Activated naive CD4-positive, alpha-beta T cell treated with anti-CD3 and anti-CD28 coated beads, Interleukin-2, amount 50 U/mL, for 72 hours (primary cell): ENCODE results near the gene DNAJC7. TPM values are rescaled to one million over a fixed set of nuclear protein-coding genes. Genes with fewer than 3 reads are reported as not detected.
A peak's percentile ranks its signal among the peaks of the same experiment; 100 is the strongest.
"Not testable (repeated sequence)": the region's sequence is repeated elsewhere in the genome, so short reads cannot be mapped to it uniquely, and the experiment has no call there.

Experiments
- ATAC-seq, 2 donors: fragments of 150-1000 bp; cut with Tn5 transposase; 2 replicates each; pipeline ENCODE4 v1.10.0; 2021; ENCODE audit warnings: mild to moderate bottlenecking in 2 of 2, moderate library complexity in 2 of 2
- DNase-seq, 2 donors: peaks; one replicate each; pipeline ENCODE4 v3.0.0; 2021 to 2022; ENCODE audit warnings: low spot score in 2 of 2
- H3K27ac Mint-ChIP-seq, 2 donors: one replicate each; pipeline ENCODE4 v1.8.0; 2022; ENCODE audit warnings: mild to moderate bottlenecking in 2 of 2, mixed read lengths in 2 of 2
- H3K36me3 Mint-ChIP-seq, 2 donors: one replicate each; pipeline ENCODE4 v1.8.0; 2022; ENCODE audit warnings: mixed read lengths in 2 of 2
- H3K9me3 Mint-ChIP-seq, 2 donors: one replicate each; pipeline ENCODE4 v1.8.0; 2022; ENCODE audit warnings: mixed read lengths in 2 of 2
- total RNA-seq, 2 donors: library from RNA; stranded (reverse); gene quantifications; one replicate each; pipeline ENCODE4 v1.2.3, GENCODE V29; 2022

The DNAJC7 gene
- total RNA-seq, 2 donors from 2014 or later, result 109 to 122 TPM

DNA sequence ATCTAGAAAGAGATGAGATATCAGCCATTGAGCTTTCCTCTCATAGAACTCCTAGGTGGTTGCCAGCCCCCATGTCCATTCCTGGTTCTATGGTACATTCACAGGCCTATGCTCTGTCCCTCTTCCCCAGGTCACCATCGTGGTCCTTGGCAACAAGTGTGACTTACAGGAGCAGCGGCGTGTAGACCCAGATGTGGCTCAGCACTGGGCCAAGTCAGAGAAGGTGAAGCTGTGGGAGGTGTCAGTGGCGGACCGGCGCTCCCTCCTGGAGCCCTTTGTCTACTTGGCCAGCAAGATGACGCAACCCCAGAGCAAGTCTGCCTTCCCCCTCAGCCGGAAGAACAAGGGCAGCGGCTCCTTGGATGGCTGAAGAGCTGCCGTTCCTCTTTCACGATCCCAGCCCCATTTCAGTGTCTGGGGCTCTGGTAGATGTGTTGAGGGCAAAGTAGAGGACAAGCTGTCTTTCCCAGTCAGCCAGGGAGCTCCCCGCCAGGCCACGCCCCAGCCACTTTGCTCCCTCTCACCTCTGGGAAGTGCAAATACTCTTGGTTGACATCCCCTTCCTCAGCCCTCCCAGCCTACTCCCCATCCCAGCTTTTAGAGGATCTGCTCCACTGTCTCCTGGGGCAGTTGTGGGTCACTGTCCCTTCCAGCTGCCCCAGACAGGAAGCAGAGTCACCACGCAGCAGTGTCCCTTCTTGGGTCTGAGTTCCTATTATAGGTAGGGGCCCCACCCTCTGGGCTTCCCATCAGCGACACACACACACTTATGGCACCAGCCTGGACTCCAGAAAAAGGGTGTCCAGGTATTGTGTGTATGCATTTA, 6.5 kb upstream of the DNAJC7 start:
- Mint-ChIP-seq H3K27ac (peak overlapping the region in 1 of 2 donors; percentile 66), H3K36me3 (peaks cover 6 to 20% of the 10 kb centered on the region in 2 donors), H3K9me3 (peaks cover 3 to 8% of the 10 kb centered on the region in 2 donors)
- no peak for DNase-seq
- no peak for ATAC-seq

- Mint-ChIP-seq H3K9me3 (peaks cover 3 to 11% of the 10 kb centered on the region in 2 donors), H3K27ac (peak overlapping the region; percentile 90 to 96), H3K36me3 (peaks cover 18 to 45% of the 10 kb centered on the region in 2 donors)
- not testable (repeated sequence) for DNase-seq, ATAC-seq
These were observed 3.6 kb upstream of the DNAJC7 start for GRCh38 chr17:42020845-42021244.

GRCh38 chr17:42019509-42020404, 2.5 kb upstream of the DNAJC7 start, which contains the start of gene NKIRAS2:
TSS of gene NKIRAS2 (plus strand) at chr17:42020090. CDS start at chr17:42021578, 1,488 bp downstream.
- ATAC-seq (peak; percentile 81), DNase-seq (peak; percentile 91 to 96)
- H3K36me3 Mint-ChIP-seq, result peaks cover 18 to 45% of the 10 kb centered on the region in 2 donors
- peaks cover 3 to 11% of the 10 kb centered on the region in 2 donors for H3K9me3 Mint-ChIP-seq
- H3K27ac Mint-ChIP-seq, result peak within 1 kb of the TSS; percentile 96 to 98

DNA sequence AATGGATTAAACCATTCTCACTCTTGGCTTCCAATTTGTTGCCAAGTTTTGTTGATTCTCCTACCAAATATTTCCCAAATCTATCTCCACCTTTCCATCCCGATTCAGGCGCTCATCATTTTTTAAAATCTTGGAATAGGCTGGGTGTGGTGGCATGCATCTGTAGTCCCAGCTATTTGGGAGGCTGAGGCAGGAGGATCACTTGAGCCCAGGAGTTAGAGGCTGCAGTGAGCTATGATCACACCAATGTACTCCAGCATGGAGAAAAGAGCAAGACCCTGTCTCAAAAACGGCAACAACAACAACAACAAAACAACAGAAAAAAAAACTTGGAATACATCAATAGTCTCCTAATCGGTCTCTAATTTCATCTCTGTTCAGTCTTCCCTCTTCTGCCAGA, 1.7 kb upstream of the DNAJC7 start:
- Mint-ChIP-seq H3K36me3 (peaks cover 18 to 45% of the 10 kb centered on the region in 2 donors), H3K27ac (peak overlapping the region; percentile 38 to 98), H3K9me3 (peaks cover 3 to 11% of the 10 kb centered on the region in 2 donors)
- no peak for DNase-seq
- no peak for ATAC-seq

GRCh38 chr17:42018339-42018738, 1.1 kb upstream of the DNAJC7 start:
- ATAC-seq, result no peak
- peaks cover 3 to 11% of the 10 kb centered on the region in 2 donors for H3K9me3 Mint-ChIP-seq
- no peak for DNase-seq
- H3K27ac Mint-ChIP-seq, result peak overlapping the region in 1 of 2 donors; percentile 98
- H3K36me3 Mint-ChIP-seq, result peaks cover 18 to 45% of the 10 kb centered on the region in 2 donors

DNA sequence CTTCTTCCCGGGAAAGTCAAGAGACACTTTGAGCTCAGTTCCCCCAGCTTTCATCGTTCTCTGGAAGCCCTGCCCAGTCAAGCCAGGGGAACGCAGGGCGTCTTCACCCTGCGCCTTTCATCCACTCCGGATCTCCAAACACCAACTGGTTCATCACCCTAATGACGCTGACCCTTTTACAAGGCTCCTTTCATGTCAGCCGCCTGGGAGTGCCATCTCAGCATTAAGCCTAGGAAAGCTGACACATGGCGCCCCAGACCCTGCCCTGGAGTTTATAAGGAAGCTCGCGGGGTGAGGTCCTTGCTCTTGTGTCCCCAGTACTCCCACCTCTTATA, 594 bp upstream of the DNAJC7 start:
- peak in 1 of 2 donors; percentile 40 for DNase-seq
- peak; percentile 21 to 44 for ATAC-seq
- Mint-ChIP-seq H3K9me3 (peaks cover 3 to 11% of the 10 kb centered on the region in 2 donors), H3K27ac (peak overlapping the region; percentile 86 to 98), H3K36me3 (peaks cover 18 to 45% of the 10 kb centered on the region in 2 donors)

DNA sequence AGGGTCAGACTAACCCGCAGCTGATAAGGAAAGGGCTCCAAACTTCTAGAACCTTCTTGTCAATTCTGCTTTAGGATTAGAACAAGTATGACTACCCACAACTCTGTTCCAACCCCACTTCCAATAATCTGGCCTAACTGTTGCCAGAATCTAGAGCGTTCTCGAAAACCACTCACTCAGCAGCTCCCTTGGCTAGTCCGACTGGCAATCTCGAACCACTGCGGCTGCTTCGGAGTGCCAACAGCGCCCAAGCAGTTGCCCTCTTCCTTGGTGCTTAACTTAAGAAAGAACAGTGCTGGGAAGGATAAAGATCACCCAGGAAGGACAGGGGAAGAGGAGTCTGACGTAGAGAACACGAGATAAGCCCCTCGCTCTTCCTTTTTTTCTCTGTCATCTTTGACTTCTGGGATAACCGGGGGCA, 818 bp downstream of the DNAJC7 start:
- peaks cover 3 to 11% of the 10 kb centered on the region in 2 donors for H3K9me3 Mint-ChIP-seq
- H3K36me3 Mint-ChIP-seq, result peaks cover 18 to 43% of the 10 kb centered on the region in 2 donors
- ATAC-seq, result no peak
- peak overlapping the region; percentile 98 to 100 for H3K27ac Mint-ChIP-seq
- DNase-seq, result no peak

DNA sequence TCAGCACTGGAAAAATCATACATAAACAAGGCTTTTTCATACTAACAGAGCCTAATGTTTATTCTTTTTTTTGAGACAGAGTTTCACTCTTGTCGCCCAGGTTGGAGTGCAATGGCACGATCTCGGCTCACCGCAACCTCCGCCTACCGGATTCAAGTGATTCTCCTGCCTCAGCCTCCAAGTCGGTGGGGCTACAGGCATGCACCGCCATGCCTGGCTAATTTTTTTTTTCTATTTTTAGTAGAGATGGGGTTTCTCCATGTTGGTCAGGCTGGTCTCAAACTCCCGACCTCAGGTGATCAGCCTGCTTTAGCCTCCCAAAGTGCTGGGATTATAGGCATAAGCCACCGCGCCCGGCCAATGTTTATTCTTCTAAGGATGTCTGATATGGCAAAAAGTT, 3.5 kb downstream of the DNAJC7 start:
- DNase-seq, H3K9me3 Mint-ChIP-seq, ATAC-seq: not testable (repeated sequence)
- Mint-ChIP-seq H3K36me3 (peaks cover 12 to 25% of the 10 kb centered on the region in 2 donors), H3K27ac (peak overlapping the region in 1 of 2 donors; percentile 8)

GRCh38 chr17:42012363-42012762, 4.9 kb downstream of the DNAJC7 start:
- H3K9me3 Mint-ChIP-seq, H3K27ac Mint-ChIP-seq, DNase-seq, ATAC-seq: not testable (repeated sequence)
- H3K36me3 Mint-ChIP-seq, result peaks cover 11 to 15% of the 10 kb centered on the region in 2 donors

GRCh38 chr17:42010898-42011516, 6.2 kb downstream of the DNAJC7 start:
- Mint-ChIP-seq H3K9me3 (no peaks in the 10 kb centered on the region), H3K36me3 (peaks cover 0 to 2% of the 10 kb centered on the region in 2 donors), H3K27ac (peak overlapping the region; percentile 4 to 54)
- no peak for ATAC-seq
- DNase-seq, result no peak

- H3K9me3 Mint-ChIP-seq, H3K36me3 Mint-ChIP-seq, ATAC-seq, DNase-seq: not testable (repeated sequence)
- peak overlapping the region in 1 of 2 donors; percentile 54 for H3K27ac Mint-ChIP-seq
These were observed 7.0 kb downstream of the DNAJC7 start for GRCh38 chr17:42010266-42010680.

DNA sequence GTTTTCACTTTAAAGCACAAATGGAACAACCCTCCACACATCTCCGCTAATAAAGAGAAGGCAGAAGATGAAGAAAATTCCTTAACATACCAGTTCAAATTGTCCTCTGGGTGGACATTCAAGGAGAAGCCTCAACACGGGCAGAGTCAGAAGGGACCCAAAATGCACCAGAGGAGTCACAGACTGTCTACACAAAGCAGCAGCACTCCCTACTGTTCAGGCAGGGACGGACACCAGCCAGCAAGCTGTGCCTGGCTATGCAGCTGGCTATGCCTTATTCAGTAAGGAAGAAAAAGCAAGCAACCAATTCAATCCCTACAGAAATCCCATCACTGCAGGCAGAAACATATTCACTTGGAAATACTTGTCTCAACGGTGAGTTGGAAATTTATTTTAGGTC, 8.1 kb downstream of the DNAJC7 start:
- DNase-seq, result no peak
- Mint-ChIP-seq H3K27ac (no peak overlapping the region), H3K36me3 (no peaks in the 10 kb centered on the region), H3K9me3 (no peaks in the 10 kb centered on the region)
- ATAC-seq, result no peak

DNA sequence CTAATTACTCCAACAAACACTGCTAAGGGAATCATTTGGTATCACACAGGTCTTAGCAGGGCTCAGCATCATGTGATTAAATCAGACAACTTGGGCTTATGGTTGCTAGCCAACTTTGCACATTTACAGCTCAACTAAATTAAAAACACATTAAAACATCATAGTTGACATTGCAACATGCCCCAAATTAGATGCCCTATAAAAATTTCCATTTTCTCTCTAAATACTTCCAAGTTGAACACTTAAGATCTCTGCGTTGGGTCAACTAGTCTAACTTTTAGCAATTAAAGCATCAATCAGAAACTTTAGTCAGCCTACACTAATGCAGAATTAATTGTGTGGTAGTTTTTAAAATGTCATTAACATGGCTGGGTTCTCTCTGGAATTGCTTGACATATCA, 12.1 kb downstream of the DNAJC7 start:
- DNase-seq (no peak), ATAC-seq (no peak)
- Mint-ChIP-seq H3K9me3 (no peaks in the 10 kb centered on the region), H3K27ac (peak overlapping the region in 1 of 2 donors; percentile 72), H3K36me3 (no peaks in the 10 kb centered on the region)

GRCh38 chr17:42002792-42003301, 14.4 kb downstream of the DNAJC7 start:
- DNase-seq (no peak), ATAC-seq (no peak)
- Mint-ChIP-seq H3K9me3 (no peaks in the 10 kb centered on the region), H3K27ac (no peak overlapping the region), H3K36me3 (no peaks in the 10 kb centered on the region)

- ATAC-seq, result no peak
- no peak for DNase-seq
- Mint-ChIP-seq H3K9me3 (no peaks in the 10 kb centered on the region), H3K27ac (no peak overlapping the region), H3K36me3 (no peaks in the 10 kb centered on the region)
These were observed 15.0 kb downstream of the DNAJC7 start for GRCh38 chr17:42002175-42002791.

- Mint-ChIP-seq H3K36me3 (peaks cover 0 to 4% of the 10 kb centered on the region in 2 donors), H3K27ac (peak overlapping the region in 1 of 2 donors; percentile 74), H3K9me3 (no peaks in the 10 kb centered on the region)
- ATAC-seq, result no peak
- no peak for DNase-seq
These were observed 15.5 kb downstream of the DNAJC7 start for GRCh38 chr17:42001729-42002128.
